HUES48 (cell line): ENCODE data around the gene RAB3GAP2.
"Not testable (repeated sequence)": the region's sequence is repeated elsewhere in the genome, so short reads cannot be mapped to it uniquely, and the experiment has no call there.

Experiments
- H3K27ac ChIP-seq: one replicate; pipeline ENCODE4 v1.7.0; 2013; ENCODE audit warnings: low read depth, low read length, inconsistent platforms
- H3K27me3 ChIP-seq: 2 replicates; pipeline ENCODE4 v1.6.1; 2013; ENCODE audit warnings: mild to moderate bottlenecking, low read length; ENCODE audit not compliant: control insufficient read depth, insufficient read depth
- H3K36me3 ChIP-seq: 2 replicates; pipeline ENCODE4 v1.6.1; 2013; ENCODE audit warnings: low read length; ENCODE audit not compliant: control insufficient read depth, insufficient read depth
- H3K4me1 ChIP-seq: 2 replicates; pipeline ENCODE4 v1.6.1; 2013; ENCODE audit warnings: mild to moderate bottlenecking, low read length; ENCODE audit not compliant: control insufficient read depth, insufficient read depth
- H3K4me3 ChIP-seq: 2 replicates; pipeline ENCODE4 v1.5.1; 2013; ENCODE audit warnings: mild to moderate bottlenecking, low read depth, low read length
- H3K9ac ChIP-seq: 2 replicates; pipeline ENCODE4 v1.6.1; 2013; ENCODE audit warnings: mild to moderate bottlenecking, low read depth, low read length, moderate library complexity
- H3K9me3 ChIP-seq: 2 replicates; pipeline ENCODE4 v1.6.1; 2013; ENCODE audit warnings: low read length; ENCODE audit not compliant: control insufficient read depth, insufficient read depth

Gene RAB3GAP2

GRCh38 chr1:220259756-220260155 is 12.5 kb downstream of the RAB3GAP2 start:
- not testable (repeated sequence) for H3K9me3 ChIP-seq, H3K9ac ChIP-seq, H3K36me3 ChIP-seq, H3K4me3 ChIP-seq, H3K27me3 ChIP-seq, H3K27ac ChIP-seq
- H3K4me1 ChIP-seq, result peaks cover 15% of the 10 kb centered on the region

GRCh38 chr1:220256194-220256593 is 16.1 kb downstream of the RAB3GAP2 start:
- H3K27me3 ChIP-seq, H3K9ac ChIP-seq, H3K4me3 ChIP-seq, H3K9me3 ChIP-seq, H3K27ac ChIP-seq: not testable (repeated sequence)
- Histone ChIP-seq H3K4me1 (peaks cover 15% of the 10 kb centered on the region), H3K36me3 (peaks cover 19% of the 10 kb centered on the region)

- Histone ChIP-seq H3K9ac (no peak overlapping the region), H3K4me3 (no peak overlapping the region), H3K27me3 (no peaks in the 10 kb centered on the region), H3K9me3 (peaks cover 19% of the 10 kb centered on the region), H3K36me3 (peaks cover 29% of the 10 kb centered on the region), H3K27ac (no peak overlapping the region), H3K4me1 (peaks cover 15% of the 10 kb centered on the region)
Observed at GRCh38 chr1:220255204-220255603, 17.0 kb downstream of the RAB3GAP2 start.

GRCh38 chr1:220253290-220253689 is 19.0 kb downstream of the RAB3GAP2 start:
- H3K27ac ChIP-seq, H3K9ac ChIP-seq, H3K27me3 ChIP-seq, H3K4me3 ChIP-seq: not testable (repeated sequence)
- Histone ChIP-seq H3K36me3 (peaks cover 37% of the 10 kb centered on the region), H3K4me1 (peaks cover 15% of the 10 kb centered on the region), H3K9me3 (peaks cover 37% of the 10 kb centered on the region)

GRCh38 chr1:220251272-220251671 is 21.0 kb downstream of the RAB3GAP2 start:
- Histone ChIP-seq H3K27me3 (no peaks in the 10 kb centered on the region), H3K36me3 (peaks cover 37% of the 10 kb centered on the region), H3K4me1 (peaks cover 10% of the 10 kb centered on the region), H3K27ac (no peak overlapping the region), H3K9ac (no peak overlapping the region), H3K4me3 (no peak overlapping the region), H3K9me3 (peaks cover 49% of the 10 kb centered on the region)

- Histone ChIP-seq H3K9me3 (peaks cover 49% of the 10 kb centered on the region), H3K27me3 (no peaks in the 10 kb centered on the region), H3K36me3 (peaks cover 37% of the 10 kb centered on the region), H3K4me3 (no peak overlapping the region), H3K4me1 (peaks cover 5% of the 10 kb centered on the region; the same call in 1 of the 2 replicates), H3K9ac (no peak overlapping the region), H3K27ac (no peak overlapping the region)
Observed at GRCh38 chr1:220250681-220251080, 21.6 kb downstream of the RAB3GAP2 start.

GRCh38 chr1:220249522-220249921 is 22.7 kb downstream of the RAB3GAP2 start:
- Histone ChIP-seq H3K4me3 (no peak overlapping the region), H3K27ac (no peak overlapping the region), H3K27me3 (no peaks in the 10 kb centered on the region), H3K36me3 (peaks cover 37% of the 10 kb centered on the region), H3K9me3 (peaks cover 49% of the 10 kb centered on the region), H3K4me1 (peaks cover 4% of the 10 kb centered on the region; the same call in 1 of the 2 replicates), H3K9ac (no peak overlapping the region)

- peaks cover 49% of the 10 kb centered on the region for H3K9me3 ChIP-seq
- not testable (repeated sequence) for H3K27me3 ChIP-seq, H3K4me1 ChIP-seq, H3K27ac ChIP-seq, H3K9ac ChIP-seq, H3K4me3 ChIP-seq
- H3K36me3 ChIP-seq, result peaks cover 37% of the 10 kb centered on the region
Observed at GRCh38 chr1:220248715-220249265, 23.5 kb downstream of the RAB3GAP2 start.

- H3K27me3 ChIP-seq, H3K27ac ChIP-seq, H3K4me3 ChIP-seq, H3K9ac ChIP-seq: not testable (repeated sequence)
- H3K36me3 ChIP-seq, result peaks cover 14% of the 10 kb centered on the region
- H3K4me1 ChIP-seq, result peaks cover 14% of the 10 kb centered on the region; the same call in 1 of the 2 replicates
- peaks cover 37% of the 10 kb centered on the region for H3K9me3 ChIP-seq
Observed at GRCh38 chr1:220245900-220246299, 26.4 kb downstream of the RAB3GAP2 start.

- Histone ChIP-seq H3K4me3 (no peak overlapping the region), H3K9me3 (peaks cover 17% of the 10 kb centered on the region), H3K4me1 (peaks cover 14% of the 10 kb centered on the region; the same call in 1 of the 2 replicates), H3K9ac (no peak overlapping the region), H3K27me3 (no peaks in the 10 kb centered on the region), H3K36me3 (peaks cover under 1% of the 10 kb centered on the region; the same call in 1 of the 2 replicates), H3K27ac (no peak overlapping the region)
Observed at GRCh38 chr1:220243947-220244346, 28.3 kb downstream of the RAB3GAP2 start.

- H3K27ac ChIP-seq, result no peak overlapping the region
- peaks cover 19% of the 10 kb centered on the region; the same call in 1 of the 2 replicates for H3K4me1 ChIP-seq
- no peak overlapping the region for H3K9ac ChIP-seq
- no peaks in the 10 kb centered on the region for H3K27me3 ChIP-seq
- H3K4me3 ChIP-seq, result no peak overlapping the region
- H3K36me3 ChIP-seq, result no peaks in the 10 kb centered on the region
- no peaks in the 10 kb centered on the region for H3K9me3 ChIP-seq
Observed at GRCh38 chr1:220241072-220241663, 31.1 kb downstream of the RAB3GAP2 start.
